HepG2 (cell line): ENCODE results near the gene ONECUT1. TPM values are rescaled to one million over a fixed set of nuclear protein-coding genes. Genes with fewer than 3 reads are reported as not detected.

ENCODE experiments used
- ATM ChIP-seq: fragments of 450-650 bp; IDR thresholded peaks from 2 replicates; pipeline ENCODE4 v1.7.1; 2017; ENCODE audit warnings: mild to moderate bottlenecking, borderline replicate concordance
- CBX1 ChIP-seq: IDR thresholded peaks from one replicate; pipeline ENCODE4 v1.6.1; 2016; ENCODE audit warnings: antibody characterized with exemption, low read depth
- ELF1 ChIP-seq: sonication (generic); formaldehyde crosslinking; IDR thresholded peaks from 2 replicates; pipeline ENCODE4 v1.4.0; 2020; ENCODE audit warnings: missing genetic modification reagents
- ELF4 ChIP-seq: sonication (generic); formaldehyde crosslinking; IDR thresholded peaks from 2 replicates; pipeline ENCODE4 v1.5.0; 2020; ENCODE audit warnings: missing genetic modification reagents, mild to moderate bottlenecking, moderate library complexity, borderline replicate concordance
- FOXJ3 ChIP-seq: sonication (generic); formaldehyde crosslinking; IDR thresholded peaks from 2 replicates; pipeline ENCODE4 v1.4.0; 2020; ENCODE audit warnings: missing genetic modification reagents, mild to moderate bottlenecking, borderline replicate concordance
- GFI1 ChIP-seq: sonication (generic); formaldehyde crosslinking; IDR thresholded peaks from 2 replicates; pipeline ENCODE4 v1.5.0; 2020; ENCODE audit warnings: missing genetic modification reagents, mild to moderate bottlenecking, borderline replicate concordance
- HNRNPL ChIP-seq: fragments of 200-400 bp; formaldehyde crosslinking; IDR thresholded peaks from 2 replicates; pipeline ENCODE4 v1.6.1; 2017; ENCODE audit warnings: mild to moderate bottlenecking, low read depth, low read length
- HOXA9 ChIP-seq: sonication (generic); formaldehyde crosslinking; IDR thresholded peaks from 2 replicates; pipeline ENCODE4 v1.8.1; 2022; ENCODE audit warnings: missing genetic modification reagents, mild to moderate bottlenecking, moderate library complexity, borderline replicate concordance
- HOXD1 ChIP-seq: sonication (generic); formaldehyde crosslinking; IDR thresholded peaks from 2 replicates; pipeline ENCODE4 v1.5.0; 2020; ENCODE audit warnings: missing genetic modification reagents
- KMT2A ChIP-seq: sonication (generic); formaldehyde crosslinking; IDR thresholded peaks from 2 replicates; pipeline ENCODE4 v1.4.0; 2020; ENCODE audit warnings: missing genetic modification reagents
- NKX3-1 ChIP-seq: sonication (generic); formaldehyde crosslinking; IDR thresholded peaks from 2 replicates; pipeline ENCODE4 v1.5.0; 2020; ENCODE audit warnings: missing genetic modification reagents
- PHF8 ChIP-seq: sonication (generic); formaldehyde crosslinking; IDR thresholded peaks from 2 replicates; pipeline ENCODE4 v1.5.0; 2020; ENCODE audit warnings: missing genetic modification reagents
- POGK ChIP-seq: sonication (generic); formaldehyde crosslinking; conservative IDR thresholded peaks from 2 replicates; pipeline ENCODE4 v1.8.0; 2022; ENCODE audit warnings: mild to moderate bottlenecking, moderate library complexity, missing genetic modification reagents
- RBM22 ChIP-seq: fragments of 200-400 bp; formaldehyde crosslinking; optimal IDR thresholded peaks from 2 replicates; pipeline ENCODE3; 2017; ENCODE audit warnings: mild to moderate bottlenecking, low read length, moderate library complexity
- RFXAP ChIP-seq: sonication (generic); formaldehyde crosslinking; IDR thresholded peaks from 2 replicates; pipeline ENCODE4 v1.4.0; 2020; ENCODE audit warnings: missing genetic modification reagents, borderline replicate concordance
- SIN3B ChIP-seq: fragments of 150-350 bp; IDR thresholded peaks from 2 replicates; pipeline ENCODE4 v1.6.1; 2014; ENCODE audit warnings: low read length
- TMF1 ChIP-seq: sonication (generic); formaldehyde crosslinking; IDR thresholded peaks from 2 replicates; pipeline ENCODE4 v1.8.1; 2022; ENCODE audit warnings: low read depth, missing genetic modification reagents
- ZNF292 ChIP-seq: sonication (generic); formaldehyde crosslinking; IDR thresholded peaks from 2 replicates; pipeline ENCODE4 v1.8.1; 2022; ENCODE audit warnings: mild to moderate bottlenecking, low read depth, missing genetic modification reagents, borderline replicate concordance
- ZNF496 ChIP-seq: sonication (generic); formaldehyde crosslinking; IDR thresholded peaks from 2 replicates; pipeline ENCODE4 v1.8.1; 2023; ENCODE audit warnings: mild to moderate bottlenecking, moderate library complexity, missing genetic modification reagents; ENCODE audit not compliant: insufficient replicate concordance
- ZNF713 ChIP-seq: sonication (generic); formaldehyde crosslinking; IDR thresholded peaks from 2 replicates; pipeline ENCODE4 v1.4.0; 2020; ENCODE audit warnings: mild to moderate bottlenecking, missing genetic modification reagents
- ZNF746 ChIP-seq: sonication (generic); formaldehyde crosslinking; IDR thresholded peaks from 2 replicates; pipeline ENCODE4 v1.8.0; 2022; ENCODE audit warnings: mild to moderate bottlenecking, missing genetic modification reagents
- ZSCAN30 ChIP-seq: sonication (generic); formaldehyde crosslinking; IDR thresholded peaks from 2 replicates; pipeline ENCODE4 v1.5.0; 2020; ENCODE audit warnings: mild to moderate bottlenecking, missing genetic modification reagents
- ZUFSP ChIP-seq: sonication (generic); formaldehyde crosslinking; IDR thresholded peaks from 2 replicates; pipeline ENCODE4 v1.9.0; 2021; ENCODE audit warnings: missing genetic modification reagents, mild to moderate bottlenecking, borderline replicate concordance
- polyA plus RNA-seq, 8 experiments: library from polyadenylated mRNA; depleted of rRNA in 3 of 8; stranded (reverse) in 7 of 8; unstranded in 1 of 8; fragments of >200 nt; fragmentation: Illumina TruSeq in 4 of 8; extraction: Trizol in 4 of 8; gene quantifications; 2 replicates each; pipeline versions ENCODE4 v1.2.1 to v1.2.3, GENCODE V29; 2011 to 2016; ENCODE audit warnings: low read depth in 4 of 8, missing spikeins in 1 of 8, mixed read lengths in 1 of 8; ENCODE audit not compliant: insufficient read depth in 1 of 8
- total RNA-seq, 5 experiments: library from RNA; depleted of rRNA; stranded (reverse); fragments of >200 nt; fragmentation: Illumina TruSeq; extraction: Trizol; gene quantifications; 2 replicates each; pipeline ENCODE4 v1.2.3, GENCODE V29; 2016; ENCODE audit warnings: low read depth in 1 of 5
- TF ChIP-seq, protein P1 (sequence below): sonication (generic); formaldehyde crosslinking; IDR thresholded peaks from 2 replicates; pipeline ENCODE4 v1.4.0; 2020; ENCODE audit warnings: low read depth, mild to moderate bottlenecking, missing genetic modification reagents
- TF ChIP-seq, protein P2 (sequence below): sonication (generic); formaldehyde crosslinking; IDR thresholded peaks from 2 replicates; pipeline ENCODE4 v1.4.0; 2020; ENCODE audit warnings: missing genetic modification reagents

Gene ONECUT1
- total and polyA plus RNA-seq, 2 of the 13 experiments (the other 11 are each of a cell fraction or from before 2014, with no cell fraction given) = 3.5 to 9.1 TPM

GRCh38 chr15:52787123-52787503 lies 3.0 kb downstream of the ONECUT1 start (continued):
- TF ChIP-seq ZNF496 (no peak), TMF1 (CRISPR knock-in tag) (no peak), POGK (CRISPR knock-in tag) (no peak), ZNF292 (CRISPR knock-in tag) (no peak), ZUFSP (CRISPR knock-in tag) (no peak), SIN3B (no peak), ATM (no peak), ZSCAN30 (no peak), ELF1 (CRISPR knock-in tag) (no peak), HOXA9 (CRISPR knock-in tag) (no peak), ZNF746 (no peak), CBX1 (no peak), FOXJ3 (CRISPR knock-in tag) (no peak), RBM22 (no peak), ZNF713 (CRISPR knock-in tag) (no peak), NKX3-1 (no peak), GFI1 (CRISPR knock-in tag) (no peak), HNRNPL (peak; percentile 49; the same call in 1 of the 2 replicates), HOXD1 (CRISPR knock-in tag) (no peak), RFXAP (CRISPR knock-in tag) (0 out of 2 replicates have a peak, but pooled peaks have one; percentile 19), PHF8 (CRISPR knock-in tag) (0 out of 2 replicates have a peak, but pooled peaks have one; percentile 10), KMT2A (peak; percentile 6; the same call in 1 of the 2 replicates), ELF4 (CRISPR knock-in tag) (no peak)
- TF ChIP-seq, protein P1, sequence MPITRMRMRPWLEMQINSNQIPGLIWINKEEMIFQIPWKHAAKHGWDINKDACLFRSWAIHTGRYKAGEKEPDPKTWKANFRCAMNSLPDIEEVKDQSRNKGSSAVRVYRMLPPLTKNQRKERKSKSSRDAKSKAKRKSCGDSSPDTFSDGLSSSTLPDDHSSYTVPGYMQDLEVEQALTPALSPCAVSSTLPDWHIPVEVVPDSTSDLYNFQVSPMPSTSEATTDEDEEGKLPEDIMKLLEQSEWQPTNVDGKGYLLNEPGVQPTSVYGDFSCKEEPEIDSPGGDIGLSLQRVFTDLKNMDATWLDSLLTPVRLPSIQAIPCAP (CRISPR knock-in tag) = no peak
- TF ChIP-seq, protein P2, sequence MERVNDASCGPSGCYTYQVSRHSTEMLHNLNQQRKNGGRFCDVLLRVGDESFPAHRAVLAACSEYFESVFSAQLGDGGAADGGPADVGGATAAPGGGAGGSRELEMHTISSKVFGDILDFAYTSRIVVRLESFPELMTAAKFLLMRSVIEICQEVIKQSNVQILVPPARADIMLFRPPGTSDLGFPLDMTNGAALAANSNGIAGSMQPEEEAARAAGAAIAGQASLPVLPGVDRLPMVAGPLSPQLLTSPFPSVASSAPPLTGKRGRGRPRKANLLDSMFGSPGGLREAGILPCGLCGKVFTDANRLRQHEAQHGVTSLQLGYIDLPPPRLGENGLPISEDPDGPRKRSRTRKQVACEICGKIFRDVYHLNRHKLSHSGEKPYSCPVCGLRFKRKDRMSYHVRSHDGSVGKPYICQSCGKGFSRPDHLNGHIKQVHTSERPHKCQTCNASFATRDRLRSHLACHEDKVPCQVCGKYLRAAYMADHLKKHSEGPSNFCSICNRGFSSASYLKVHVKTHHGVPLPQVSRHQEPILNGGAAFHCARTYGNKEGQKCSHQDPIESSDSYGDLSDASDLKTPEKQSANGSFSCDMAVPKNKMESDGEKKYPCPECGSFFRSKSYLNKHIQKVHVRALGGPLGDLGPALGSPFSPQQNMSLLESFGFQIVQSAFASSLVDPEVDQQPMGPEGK = no peak
